GM10248 (cell line): Measurements from ENCODE around the gene ZNF236.

Source experiments
- CTCF ChIA-PET: fragments of 300-600 bp; sonication (Branson Sonifier 250); formaldehyde crosslinking; extraction: SDS; loops from one replicate; lab custom pipeline; 2021; ENCODE audit warnings: antibody characterized with exemption; lab: Yijun Ruan, JAX
- POLR2A ChIA-PET: fragments of 350-650 bp; sonication (Branson Sonifier 250); formaldehyde crosslinking; extraction: SDS; loops from one replicate; lab custom pipeline; 2020; ENCODE audit warnings: antibody characterized with exemption; lab: Yijun Ruan, JAX
- DNase-seq: peaks from one replicate; pipeline ENCODE4 v3.0.0; 2012; ENCODE audit errors: extremely low spot score
- TF ChIP-seq, protein P1 (sequence below): IDR thresholded peaks from 2 replicates; pipeline ENCODE4 v1.5.1; 2012; ENCODE audit warnings: mild to moderate bottlenecking, low read depth; ENCODE audit errors: extremely low read depth, missing control alignments, control extremely low read depth

Gene ZNF236

DNA sequence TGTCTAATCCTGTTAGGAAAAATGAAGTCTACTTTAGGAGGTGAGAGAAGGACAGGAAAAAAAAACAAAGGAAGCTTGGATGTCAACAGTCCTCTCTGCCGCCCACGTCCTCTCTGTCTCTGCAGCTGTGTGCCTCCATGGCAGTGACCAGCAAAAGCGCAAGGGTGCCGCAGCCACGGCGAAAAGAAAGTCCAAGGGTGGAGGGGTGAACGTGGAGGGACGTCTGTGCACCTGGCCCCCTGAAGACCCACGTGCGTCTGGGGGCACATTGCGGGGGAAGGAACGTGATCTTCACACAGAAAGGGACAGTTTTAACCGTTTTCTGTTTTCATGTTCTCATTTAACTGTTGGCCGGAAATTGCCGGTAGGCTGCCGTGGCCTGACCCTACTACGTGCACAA, 157.5 kb downstream of the ZNF236 start:
- ChIA-PET POLR2A (no interaction called here), CTCF (interaction anchor here (1.0 to 8.2 kb wide), 5 partner anchors 11 to 177 kb away, joined by 3 to 190 read pairs (median 21); no protein-coding TSS in a partner anchor)
- TF ChIP-seq, protein P1, sequence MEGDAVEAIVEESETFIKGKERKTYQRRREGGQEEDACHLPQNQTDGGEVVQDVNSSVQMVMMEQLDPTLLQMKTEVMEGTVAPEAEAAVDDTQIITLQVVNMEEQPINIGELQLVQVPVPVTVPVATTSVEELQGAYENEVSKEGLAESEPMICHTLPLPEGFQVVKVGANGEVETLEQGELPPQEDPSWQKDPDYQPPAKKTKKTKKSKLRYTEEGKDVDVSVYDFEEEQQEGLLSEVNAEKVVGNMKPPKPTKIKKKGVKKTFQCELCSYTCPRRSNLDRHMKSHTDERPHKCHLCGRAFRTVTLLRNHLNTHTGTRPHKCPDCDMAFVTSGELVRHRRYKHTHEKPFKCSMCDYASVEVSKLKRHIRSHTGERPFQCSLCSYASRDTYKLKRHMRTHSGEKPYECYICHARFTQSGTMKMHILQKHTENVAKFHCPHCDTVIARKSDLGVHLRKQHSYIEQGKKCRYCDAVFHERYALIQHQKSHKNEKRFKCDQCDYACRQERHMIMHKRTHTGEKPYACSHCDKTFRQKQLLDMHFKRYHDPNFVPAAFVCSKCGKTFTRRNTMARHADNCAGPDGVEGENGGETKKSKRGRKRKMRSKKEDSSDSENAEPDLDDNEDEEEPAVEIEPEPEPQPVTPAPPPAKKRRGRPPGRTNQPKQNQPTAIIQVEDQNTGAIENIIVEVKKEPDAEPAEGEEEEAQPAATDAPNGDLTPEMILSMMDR, result no peak
- DNase-seq, result no peak

DNA sequence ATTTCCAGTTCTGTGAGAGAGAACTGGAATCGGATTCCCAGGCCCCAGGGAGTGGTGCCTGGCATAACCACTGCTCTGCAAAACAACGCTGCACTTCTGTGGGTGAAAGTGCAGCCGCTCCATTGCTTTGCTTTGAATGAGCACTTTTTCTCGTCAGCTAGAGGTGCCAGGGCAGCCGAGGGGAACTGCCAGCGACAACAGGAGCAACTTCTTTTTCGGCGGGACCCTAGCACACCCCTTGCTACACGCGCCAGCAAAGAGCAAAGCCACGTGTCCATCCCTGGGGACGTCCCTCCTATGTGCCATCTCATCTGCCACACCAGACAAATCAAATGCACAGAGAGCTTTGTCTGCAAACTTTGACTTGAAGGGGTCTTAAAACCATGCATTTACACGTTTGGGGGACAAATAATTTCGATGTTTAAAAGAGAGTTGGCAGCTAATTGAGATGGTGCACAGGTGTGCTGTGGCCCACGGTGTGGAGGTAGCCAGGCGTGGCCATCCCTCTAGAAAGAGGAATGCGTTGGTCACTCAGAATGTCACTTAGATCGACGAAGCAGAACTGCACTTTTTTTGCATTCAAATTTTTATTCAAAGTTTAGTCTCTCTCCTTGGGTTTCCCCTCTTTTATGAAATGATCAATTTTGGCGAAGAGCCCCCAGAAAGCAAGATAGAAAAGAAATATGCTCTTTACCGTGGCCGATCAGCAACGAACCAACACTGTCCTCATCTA, 158.5 kb downstream of the ZNF236 start:
- DNase-seq, result no peak
- ChIA-PET CTCF (interaction anchor here (0.7 to 8.2 kb wide), 14 partner anchors 10 to 231 kb away, joined by 3 to 190 read pairs (median 4); no protein-coding TSS in a partner anchor), POLR2A (no interaction called here)
- TF ChIP-seq, protein P1, result no peak

DNA sequence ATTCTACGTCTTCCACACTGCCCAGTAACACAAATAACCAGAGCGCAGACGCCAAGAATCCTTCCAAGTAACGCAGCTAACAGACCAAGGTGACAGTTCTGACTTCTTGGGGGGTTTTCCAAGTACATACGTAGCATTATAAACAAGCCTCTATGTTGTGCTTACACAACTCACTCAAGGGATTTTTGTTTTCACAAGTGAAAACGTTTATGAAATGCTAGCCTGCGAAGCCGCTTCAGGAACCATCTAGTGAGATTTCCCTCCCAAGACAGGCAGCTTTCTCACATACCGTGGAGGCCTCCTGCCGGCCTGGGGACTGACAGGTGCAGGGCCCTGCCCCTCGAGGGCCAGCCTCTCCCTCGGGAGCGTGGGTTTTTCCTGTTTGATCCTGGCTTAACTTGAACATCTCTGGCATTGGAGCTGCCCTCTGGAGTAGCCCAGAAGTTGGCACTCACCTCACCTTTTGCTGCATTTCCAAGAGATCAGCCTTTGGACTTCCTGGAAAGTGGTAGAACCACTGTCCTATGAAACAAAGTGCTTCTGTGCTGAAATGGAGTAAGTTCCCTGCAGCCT, 159.1 kb downstream of the ZNF236 start:
- peak; percentile 55 for DNase-seq
- ChIA-PET CTCF (interaction anchor here (0.7 to 8.2 kb wide), 15 partner anchors 10 to 230 kb away, joined by 3 to 190 read pairs (median 5); no protein-coding TSS in a partner anchor), POLR2A (interaction anchor here (0.6 kb wide), 1 partner anchor 19 kb away, joined by 3 read pairs; no protein-coding TSS in a partner anchor)
- TF ChIP-seq, protein P1, result peak; percentile 35

DNA sequence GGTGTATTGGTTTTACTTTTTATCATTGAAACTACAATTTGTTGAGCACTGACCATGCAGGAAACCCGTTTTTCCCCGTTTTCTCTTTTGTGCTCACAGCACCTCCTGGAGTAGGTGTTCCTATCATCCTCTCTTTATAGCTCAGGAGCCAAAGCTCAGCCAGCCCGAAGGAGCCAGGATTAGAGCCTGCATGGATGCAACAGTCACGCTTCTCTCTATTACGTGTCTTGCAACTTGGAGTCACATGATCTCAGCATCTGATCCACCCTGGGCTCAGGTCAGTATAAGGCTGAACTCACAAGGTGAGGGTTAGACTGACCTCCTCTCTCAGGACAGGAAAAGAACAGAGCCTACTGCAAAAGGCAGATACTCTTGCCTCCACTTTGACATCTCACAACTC, 159.7 kb downstream of the ZNF236 start:
- POLR2A ChIA-PET, result interaction anchor here (0.6 kb wide), 1 partner anchor 20 kb away, joined by 3 read pairs; no protein-coding TSS in a partner anchor
- CTCF ChIA-PET, result interaction anchor here (0.7 to 8.2 kb wide), 34 partner anchors 7 to 179 kb away, joined by 3 to 190 read pairs (median 10); no protein-coding TSS in a partner anchor
- TF ChIP-seq, protein P1, result no peak
- no peak for DNase-seq

DNA sequence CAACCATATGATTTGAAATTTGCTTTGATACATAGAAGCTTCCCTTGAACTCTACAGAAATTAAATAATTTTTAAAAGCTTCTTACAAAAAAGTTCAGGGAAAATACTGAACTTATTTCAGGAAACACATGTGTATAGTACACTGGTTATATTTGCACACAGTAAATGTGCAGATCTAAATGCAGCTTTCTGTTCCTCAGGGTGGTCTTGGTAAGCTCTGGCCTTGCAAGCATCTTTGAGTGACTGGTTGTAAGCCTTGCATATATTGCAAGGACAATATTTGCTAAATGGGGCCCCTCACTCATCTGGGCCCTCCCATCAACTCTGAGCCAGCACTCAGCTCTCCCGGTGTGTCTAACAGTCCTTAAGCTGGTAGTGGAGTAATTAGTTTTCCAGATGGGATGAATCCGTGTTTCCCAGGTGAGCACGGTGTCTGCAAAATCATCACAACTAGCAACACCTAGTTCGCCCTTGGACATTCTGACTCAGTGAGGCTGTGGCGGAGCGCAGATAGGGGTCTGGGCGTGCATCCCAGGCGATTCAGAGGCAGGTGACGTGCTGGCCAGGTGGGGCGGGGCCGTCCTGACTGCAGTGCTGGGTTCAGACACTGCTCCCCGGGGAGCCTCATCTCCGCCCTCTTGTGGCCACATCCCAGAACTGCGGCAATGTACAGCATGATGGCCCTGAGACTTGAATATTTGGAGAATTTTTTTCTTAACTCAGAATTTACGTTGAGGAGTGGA, 160.7 kb downstream of the ZNF236 start:
- TF ChIP-seq, protein P1, result peak; percentile 92
- DNase-seq, result peak; percentile 91
- CTCF ChIA-PET, result interaction anchor here (0.6 to 8.2 kb wide), 63 partner anchors 8 to 228 kb away, joined by 3 to 190 read pairs (median 4); no protein-coding TSS in a partner anchor
- POLR2A ChIA-PET, result no interaction called here

DNA sequence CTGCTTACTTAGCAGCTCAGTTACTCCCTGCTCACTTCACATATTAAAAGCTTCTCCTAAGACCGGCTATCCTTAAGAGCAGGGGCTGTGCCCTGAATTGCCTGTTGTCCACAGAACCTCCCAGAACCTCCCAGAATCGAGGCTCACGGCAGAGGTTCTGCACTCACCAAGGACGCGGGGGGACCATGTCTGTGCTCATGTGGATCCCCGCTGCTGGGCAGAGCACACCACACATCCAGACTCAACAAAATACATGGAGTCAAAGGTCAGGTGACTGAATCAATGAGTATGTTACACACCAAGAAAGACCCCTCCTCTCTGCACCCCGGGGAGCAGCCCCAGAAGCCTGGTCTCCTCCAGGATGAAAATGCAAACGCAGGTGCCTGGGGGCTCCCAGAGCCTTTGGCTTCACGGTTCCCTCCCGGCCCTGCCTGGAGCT, 161.3 kb downstream of the ZNF236 start:
- TF ChIP-seq, protein P1, result peak; percentile 9
- DNase-seq, result no peak
- ChIA-PET POLR2A (no interaction called here), CTCF (interaction anchor here (0.6 to 8.2 kb wide), 53 partner anchors 8 to 228 kb away, joined by 3 to 190 read pairs (median 6); no protein-coding TSS in a partner anchor)
